Measurements from ENCODE around the gene MPP7. TPM values are rescaled to one million over a fixed set of nuclear protein-coding genes. Genes with fewer than 3 reads are reported as not detected.

MPP7 gene
- total RNA-seq, 1 experiment from 2014 or later: 9.1 TPM

- BruUV-seq (replicated peaks): no TSS peak
- H4K20me1 ChIP-seq (ENCODE audit: low read length): no peaks in the 10 kb centered on the region
- H3K9ac ChIP-seq (ENCODE audit: low read length): no peak overlapping the region
- TF ChIP-seq EZH2phosphoT487 (IDR thresholded peaks at IDR 0.05; ENCODE audit: borderline replicate concordance, low read length): no peak
- TF ChIP-seq, protein P1, sequence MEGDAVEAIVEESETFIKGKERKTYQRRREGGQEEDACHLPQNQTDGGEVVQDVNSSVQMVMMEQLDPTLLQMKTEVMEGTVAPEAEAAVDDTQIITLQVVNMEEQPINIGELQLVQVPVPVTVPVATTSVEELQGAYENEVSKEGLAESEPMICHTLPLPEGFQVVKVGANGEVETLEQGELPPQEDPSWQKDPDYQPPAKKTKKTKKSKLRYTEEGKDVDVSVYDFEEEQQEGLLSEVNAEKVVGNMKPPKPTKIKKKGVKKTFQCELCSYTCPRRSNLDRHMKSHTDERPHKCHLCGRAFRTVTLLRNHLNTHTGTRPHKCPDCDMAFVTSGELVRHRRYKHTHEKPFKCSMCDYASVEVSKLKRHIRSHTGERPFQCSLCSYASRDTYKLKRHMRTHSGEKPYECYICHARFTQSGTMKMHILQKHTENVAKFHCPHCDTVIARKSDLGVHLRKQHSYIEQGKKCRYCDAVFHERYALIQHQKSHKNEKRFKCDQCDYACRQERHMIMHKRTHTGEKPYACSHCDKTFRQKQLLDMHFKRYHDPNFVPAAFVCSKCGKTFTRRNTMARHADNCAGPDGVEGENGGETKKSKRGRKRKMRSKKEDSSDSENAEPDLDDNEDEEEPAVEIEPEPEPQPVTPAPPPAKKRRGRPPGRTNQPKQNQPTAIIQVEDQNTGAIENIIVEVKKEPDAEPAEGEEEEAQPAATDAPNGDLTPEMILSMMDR (conservative IDR thresholded peaks at IDR 0.05; ENCODE audit: low read depth, low read length): no peak
- TF ChIP-seq EZH2 (IDR thresholded peaks at IDR 0.05; ENCODE audit: low read length, unreplicated experiment): no peak
- no peaks in the 10 kb centered on the region for H3K4me1 ChIP-seq (ENCODE audit: insufficient read depth, low read length)
- H3K4me2 ChIP-seq (ENCODE audit: low read length): no peak overlapping the region
- H3F3A ChIP-seq (ENCODE audit: low read length, unreplicated experiment): no peaks in the 10 kb centered on the region
- H3K4me3 ChIP-seq (ENCODE audit: low read length): no peak overlapping the region
- DNase-seq (no peak), ATAC-seq (no peak)
- no peak overlapping the region for H2AFZ ChIP-seq (ENCODE audit: low read length)
- H3K36me3 ChIP-seq (ENCODE audit: low read depth, low read length): no peaks in the 10 kb centered on the region
- H3K27me3 ChIP-seq (ENCODE audit: low read length): no peaks in the 10 kb centered on the region
- ChIA-PET POLR2A (ENCODE audit: unreplicated experiment) (no interaction called here), CTCF (no interaction called here)
- intact Hi-C loops (cut with micrococcal nuclease): no loop called here
- H3K79me2 ChIP-seq (ENCODE audit: low read length): no peaks in the 10 kb centered on the region
- no peak overlapping the region for H3K27ac ChIP-seq (ENCODE audit: low read length)
- H3K9me2 ChIP-seq (replicated peaks; ENCODE audit: low read length): no peaks in the 10 kb centered on the region
- H3K9me3 ChIP-seq (ENCODE audit: low read length): no peaks in the 10 kb centered on the region
Observed at GRCh38 chr10:28315140-28315539, 12.3 kb upstream of the MPP7 start.

DNA sequence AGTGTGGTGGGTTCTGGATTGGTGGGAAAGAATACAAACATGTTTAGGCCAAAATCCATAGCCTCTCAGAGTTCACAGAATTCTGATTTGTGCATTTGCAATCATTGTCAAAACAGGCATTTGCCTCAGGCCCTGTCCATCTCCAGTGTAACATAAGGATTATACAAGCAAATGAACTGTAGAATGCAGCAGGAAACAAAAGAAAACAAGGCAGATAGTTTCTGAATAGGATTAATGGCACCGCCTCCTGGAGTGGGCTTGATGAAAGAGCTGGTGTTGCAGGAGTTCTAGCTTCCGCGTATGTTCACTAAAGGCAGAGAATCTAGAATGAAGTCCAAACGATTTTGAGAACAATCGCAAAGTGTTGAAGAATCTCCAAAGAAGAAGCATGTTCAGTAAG lies 11.3 kb upstream of the MPP7 start:
- no peaks in the 10 kb centered on the region for H3K4me1 ChIP-seq (ENCODE audit: insufficient read depth, low read length)
- no peak overlapping the region for H3K4me2 ChIP-seq (ENCODE audit: low read length)
- intact Hi-C loops (cut with micrococcal nuclease): no loop called here
- ATAC-seq (no peak), DNase-seq (no peak)
- no peaks in the 10 kb centered on the region for H3K9me3 ChIP-seq (ENCODE audit: low read length)
- BruUV-seq (replicated peaks): no TSS peak
- no peaks in the 10 kb centered on the region for H3F3A ChIP-seq (ENCODE audit: low read length, unreplicated experiment)
- H3K9me2 ChIP-seq (replicated peaks; ENCODE audit: low read length): no peaks in the 10 kb centered on the region
- no peaks in the 10 kb centered on the region for H3K79me2 ChIP-seq (ENCODE audit: low read length)
- no peak overlapping the region for H3K9ac ChIP-seq (ENCODE audit: low read length)
- CTCF ChIA-PET: no interaction called here
- no peak overlapping the region for H3K27ac ChIP-seq (ENCODE audit: low read length)
- H3K36me3 ChIP-seq (ENCODE audit: low read depth, low read length): no peaks in the 10 kb centered on the region
- no peak overlapping the region for H3K4me3 ChIP-seq (ENCODE audit: low read length)
- POLR2A ChIA-PET (ENCODE audit: unreplicated experiment): no interaction called here
- no peaks in the 10 kb centered on the region for H3K27me3 ChIP-seq (ENCODE audit: low read length)
- H4K20me1 ChIP-seq (ENCODE audit: low read length): no peaks in the 10 kb centered on the region
- H2AFZ ChIP-seq (ENCODE audit: low read length): no peak overlapping the region
- no peak for TF ChIP-seq EZH2 (IDR thresholded peaks at IDR 0.05; ENCODE audit: low read length, unreplicated experiment)
- TF ChIP-seq EZH2phosphoT487 (IDR thresholded peaks at IDR 0.05; ENCODE audit: borderline replicate concordance, low read length): no peak
- TF ChIP-seq, protein P1 (conservative IDR thresholded peaks at IDR 0.05; ENCODE audit: low read depth, low read length): no peak

DNA sequence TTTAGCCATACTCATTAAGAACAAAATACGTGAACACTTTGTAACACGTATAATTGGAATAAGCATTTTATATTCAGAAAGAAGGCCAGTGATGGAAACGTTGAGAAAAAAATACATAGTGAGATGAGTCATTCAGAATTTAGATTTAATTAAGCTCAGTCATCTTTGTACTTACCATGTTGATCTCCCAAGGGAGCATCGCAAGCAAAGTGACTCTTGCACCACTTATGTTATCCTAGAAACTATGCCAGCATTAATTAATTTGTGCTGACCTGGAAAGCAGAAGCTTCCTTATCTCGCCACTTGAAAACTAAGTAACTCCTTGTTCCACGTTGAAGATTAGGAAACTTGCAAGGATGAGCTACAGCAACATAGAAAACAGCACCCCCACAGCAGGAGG lies 9.7 kb upstream of the MPP7 start:
- no peaks in the 10 kb centered on the region for H3K27me3 ChIP-seq (ENCODE audit: low read length)
- DNase-seq: no peak
- CTCF ChIA-PET: interaction anchor here (0.6 kb wide), 1 partner anchor 9 kb away, joined by 4 read pairs; no protein-coding TSS in a partner anchor
- H3K36me3 ChIP-seq (ENCODE audit: low read depth, low read length): no peaks in the 10 kb centered on the region
- H3K79me2 ChIP-seq (ENCODE audit: low read length): no peaks in the 10 kb centered on the region
- no peak for ATAC-seq
- intact Hi-C loops (cut with micrococcal nuclease): no loop called here
- no TSS peak for BruUV-seq (replicated peaks)
- no peak overlapping the region for H2AFZ ChIP-seq (ENCODE audit: low read length)
- no peak overlapping the region for H3K9ac ChIP-seq (ENCODE audit: low read length)
- no peak overlapping the region for H3K27ac ChIP-seq (ENCODE audit: low read length)
- H3K4me2 ChIP-seq (ENCODE audit: low read length): no peak overlapping the region
- H3K9me2 ChIP-seq (replicated peaks; ENCODE audit: low read length): no peaks in the 10 kb centered on the region
- no peaks in the 10 kb centered on the region for H3K9me3 ChIP-seq (ENCODE audit: low read length)
- no peaks in the 10 kb centered on the region for H3K4me1 ChIP-seq (ENCODE audit: insufficient read depth, low read length)
- no peak overlapping the region for H3K4me3 ChIP-seq (ENCODE audit: low read length)
- POLR2A ChIA-PET (ENCODE audit: unreplicated experiment): interaction anchor here (0.6 kb wide), 1 partner anchor 292 kb away, joined by 5 read pairs; no protein-coding TSS in a partner anchor
- no peak for TF ChIP-seq EZH2phosphoT487 (IDR thresholded peaks at IDR 0.05; ENCODE audit: borderline replicate concordance, low read length)
- TF ChIP-seq EZH2 (IDR thresholded peaks at IDR 0.05; ENCODE audit: low read length, unreplicated experiment): no peak
- TF ChIP-seq, protein P1 (conservative IDR thresholded peaks at IDR 0.05; ENCODE audit: low read depth, low read length): no peak
- H3F3A ChIP-seq (ENCODE audit: low read length, unreplicated experiment): no peaks in the 10 kb centered on the region
- no peaks in the 10 kb centered on the region for H4K20me1 ChIP-seq (ENCODE audit: low read length)
